BLaER1 treated with 17β-estradiol and CSF1 and Interleukin-3, amounts not matched to agents 10 nM and 100 nM (cell line): ENCODE measurements around the gene CDC25B.
"Not testable (repeated sequence)": the region's sequence is repeated elsewhere in the genome, so short reads cannot be mapped to it uniquely, and the experiment has no call there.

Experiments used
- H3K27ac ChIP-seq, 11 experiments: shearing (Covaris generic); formaldehyde crosslinking; 2 replicates each; pipeline ENCODE4 v1.8.1; 2022
- H3K27me3 ChIP-seq, 11 experiments: shearing (Covaris generic); formaldehyde crosslinking; 2 replicates each; pipeline ENCODE4 v1.8.1; 2022
- H3K36me3 ChIP-seq, 11 experiments: shearing (Covaris generic); formaldehyde crosslinking; 2 replicates each; pipeline ENCODE4 v1.8.1; 2022
- H3K4me1 ChIP-seq, 10 experiments: shearing (Covaris generic); formaldehyde crosslinking; 2 replicates each; pipeline ENCODE4 v1.8.1; 2022
- H3K4me2 ChIP-seq, 11 experiments: shearing (Covaris generic); formaldehyde crosslinking; 2 replicates each; pipeline ENCODE4 v1.8.1; 2022
- H3K4me3 ChIP-seq, 10 experiments: shearing (Covaris generic); formaldehyde crosslinking; 2 replicates each; pipeline ENCODE4 v1.8.1; 2022
- H3K9ac ChIP-seq, 11 experiments: shearing (Covaris generic); formaldehyde crosslinking; 2 replicates each; pipeline ENCODE4 v1.8.1; 2022
- H3K9me3 ChIP-seq, 11 experiments: shearing (Covaris generic); formaldehyde crosslinking; replicated peaks in 1 of 11; 2 replicates each; pipeline ENCODE4 v1.8.1; 2022
- H4K20me1 ChIP-seq, 11 experiments: shearing (Covaris generic); formaldehyde crosslinking; 2 replicates each; pipeline ENCODE4 v1.8.1; 2022
- Cebpa-rat ChIP-seq, 11 experiments: shearing (Covaris generic); IDR thresholded peaks; 2 replicates each; pipeline ENCODE4 v1.8.1; 2022

Gene CDC25B

GRCh38 chr20:3785240-3786125 lies 10.6 kb upstream of the CDC25B start:
- Histone ChIP-seq H3K27ac (peak overlapping the region; percentile 83 to 94 (median 87)), H3K27me3 (peaks cover 0 to 7% (median 4%) of the 10 kb centered on the region in 11 experiments; a peak in 13 of 22 replicates), H3K4me1 (peaks cover 45 to 61% (median 51%) of the 10 kb centered on the region in 10 experiments), H3K36me3 (peaks cover 0 to 32% (median 6%) of the 10 kb centered on the region in 11 experiments; a peak in 15 of 22 replicates), H4K20me1 (peaks cover 31 to 55% (median 52%) of the 10 kb centered on the region in 11 experiments; a peak in 21 of 22 replicates), H3K4me2 (peak overlapping the region; percentile 90 to 100 (median 99)), H3K9ac (peak overlapping the region; percentile 84 to 94 (median 91)), H3K4me3 (peak overlapping the region; percentile 66 to 88 (median 76)), H3K9me3 (no peaks in the 10 kb centered on the region)
- no peak for TF ChIP-seq Cebpa-rat (IDR thresholded peaks at IDR 0.05)

DNA sequence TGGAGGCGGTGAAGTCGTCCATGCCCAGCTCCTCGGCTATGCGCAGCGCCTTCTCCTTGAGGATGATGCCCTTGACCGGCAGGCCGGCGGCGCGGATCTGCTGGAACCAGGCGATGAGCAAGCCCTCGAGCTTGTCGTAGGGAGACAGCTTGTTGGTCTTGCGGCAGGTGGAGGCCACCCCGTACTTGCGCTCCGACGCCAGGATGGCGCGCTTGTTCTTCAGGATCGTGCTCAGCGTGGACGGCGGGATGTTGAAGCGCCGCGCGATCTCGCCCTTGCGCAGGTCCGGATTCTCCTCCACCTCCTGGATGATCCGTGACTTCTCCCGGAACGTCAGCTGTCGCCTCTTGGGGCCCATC lies 10.0 kb upstream of the CDC25B start:
- Histone ChIP-seq H3K4me2 (peak overlapping the region; percentile 90 to 100 (median 99)), H4K20me1 (peaks cover 31 to 50% (median 46%) of the 10 kb centered on the region in 11 experiments; a peak in 21 of 22 replicates), H3K27me3 (peaks cover 0 to under 1% (median 0%) of the 10 kb centered on the region in 11 experiments; a peak in 5 of 22 replicates), H3K36me3 (peaks cover 0 to 32% (median 6%) of the 10 kb centered on the region in 11 experiments; a peak in 15 of 22 replicates), H3K4me1 (peaks cover 39 to 55% (median 45%) of the 10 kb centered on the region in 10 experiments), H3K9ac (peak overlapping the region; percentile 84 to 94 (median 91)), H3K9me3 (no peaks in the 10 kb centered on the region), H3K4me3 (peak overlapping the region; percentile 66 to 88 (median 76)), H3K27ac (peak overlapping the region; percentile 83 to 94 (median 87))
- no peak for TF ChIP-seq Cebpa-rat (IDR thresholded peaks at IDR 0.05)

DNA sequence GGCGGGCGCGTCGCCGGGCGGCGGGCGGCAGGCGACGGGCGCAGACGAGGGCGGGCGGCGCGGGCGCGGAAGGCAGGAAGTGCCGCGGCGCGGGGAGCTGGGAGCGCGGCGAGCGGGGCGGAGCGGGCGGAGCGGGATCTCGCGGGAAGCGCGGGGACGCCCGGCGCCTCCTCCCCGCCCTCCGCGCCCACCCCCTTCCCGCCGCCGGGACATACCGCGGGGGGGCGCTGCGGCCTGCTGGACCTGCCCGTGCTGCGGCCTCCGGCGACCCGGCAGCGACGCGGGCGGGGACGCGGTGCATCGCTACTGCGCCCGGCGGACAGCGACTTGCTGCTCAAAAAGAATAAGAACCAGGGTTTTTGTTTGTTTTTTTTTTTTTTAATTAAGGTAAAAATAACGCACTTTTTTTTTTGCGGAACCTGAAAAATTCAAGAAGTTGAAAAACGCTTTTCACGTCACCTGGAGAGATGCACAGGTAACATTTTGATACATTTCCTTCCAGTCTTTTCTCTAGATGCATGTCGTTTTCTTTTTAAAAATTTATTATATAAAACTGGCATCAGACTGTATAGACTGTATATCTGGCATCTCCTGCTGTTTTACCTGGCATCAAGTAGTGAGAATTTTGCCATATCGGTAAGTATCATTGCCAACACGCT lies 9.3 kb upstream of the CDC25B start, which contains the start of gene CENPB:
Gene CENPB (minus strand): TSS at position 76 of the 659 bp plus-strand sequence. CDS start 257 bp downstream, outside the sequence.
- Histone ChIP-seq H3K4me1 (peaks cover 37 to 48% (median 41%) of the 10 kb centered on the region in 10 experiments), H3K9me3 (no peaks in the 10 kb centered on the region), H3K27ac (peak within 1 kb of the TSS; percentile 83 to 94 (median 87))

DNA sequence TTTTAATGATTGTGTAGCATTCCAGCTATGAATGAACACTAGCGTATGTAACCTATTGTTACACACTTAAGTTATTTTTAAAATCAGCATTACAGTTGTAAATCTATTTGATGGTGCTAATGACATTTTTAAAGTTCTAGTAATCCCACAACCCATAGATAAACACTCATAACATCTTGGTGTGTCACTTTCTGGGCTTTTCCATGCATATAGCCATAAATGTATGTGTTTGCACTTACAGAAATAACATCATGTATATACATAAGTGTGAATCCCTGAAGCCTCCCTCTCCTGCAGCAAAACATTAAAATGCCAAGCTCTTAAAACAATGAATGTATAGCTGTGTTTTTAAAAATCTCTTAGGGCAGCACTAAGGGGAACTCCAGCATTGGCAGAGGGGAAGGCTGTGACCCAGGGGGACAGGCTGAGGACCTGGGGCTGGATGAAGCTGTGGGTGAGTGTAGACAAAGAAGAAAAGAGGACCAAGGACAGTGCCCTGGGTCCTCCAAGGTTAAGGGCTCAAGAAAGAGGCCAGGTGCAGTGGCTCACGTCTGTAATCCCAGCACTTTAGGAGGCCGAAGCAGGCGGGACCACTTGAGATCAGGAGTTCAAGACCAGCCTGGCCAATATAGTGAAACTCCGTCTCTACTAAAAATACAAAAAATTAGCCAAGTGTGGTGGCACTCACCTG lies 8.6 kb upstream of the CDC25B start:
- Histone ChIP-seq H3K4me3 (peak overlapping the region; percentile 66 to 88 (median 76)), H3K4me2 (peak overlapping the region; percentile 65 to 99 (median 82)), H3K36me3 (peaks cover 0 to 31% (median 6%) of the 10 kb centered on the region in 11 experiments; a peak in 15 of 22 replicates), H3K27me3 (no peaks in the 10 kb centered on the region), H3K9ac (peak overlapping the region; percentile 57 to 94 (median 89); a peak in 21 of 22 replicates), H4K20me1 (peaks cover 31 to 37% (median 35%) of the 10 kb centered on the region in 11 experiments; a peak in 21 of 22 replicates), H3K27ac (peak overlapping the region in 2 of 11 experiments; percentile 6 to 45; a peak in 3 of 22 replicates), H3K4me1 (peaks cover 37 to 48% (median 41%) of the 10 kb centered on the region in 10 experiments), H3K9me3 (no peaks in the 10 kb centered on the region)
- TF ChIP-seq Cebpa-rat (IDR thresholded peaks at IDR 0.05): no peak

More for the DNA sequence above, 9.3 kb upstream of the CDC25B start, which contains the start of gene CENPB:
- peak within 1 kb of the TSS; percentile 90 to 100 (median 99) for H3K4me2 ChIP-seq
- peaks cover 0 to 32% (median 6%) of the 10 kb centered on the region in 11 experiments; a peak in 15 of 22 replicates for H3K36me3 ChIP-seq
- TF ChIP-seq Cebpa-rat (IDR thresholded peaks at IDR 0.05): no peak
- H4K20me1 ChIP-seq: peaks cover 31 to 44% (median 42%) of the 10 kb centered on the region in 11 experiments; a peak in 21 of 22 replicates
- H3K4me3 ChIP-seq: peak within 1 kb of the TSS; percentile 66 to 88 (median 76)
- no peaks in the 10 kb centered on the region for H3K27me3 ChIP-seq
- peak within 1 kb of the TSS; percentile 84 to 94 (median 91) for H3K9ac ChIP-seq

- peaks cover 21 to 25% (median 23%) of the 10 kb centered on the region in 11 experiments; a peak in 21 of 22 replicates for H4K20me1 ChIP-seq
- no peak overlapping the region for H3K27ac ChIP-seq
- peak overlapping the region in 2 of 11 experiments; percentile 26 to 32; a peak in 2 of 22 replicates for H3K9ac ChIP-seq
- H3K36me3 ChIP-seq: peaks cover 0 to 18% (median 6%) of the 10 kb centered on the region in 11 experiments; a peak in 13 of 22 replicates
- no peak for TF ChIP-seq Cebpa-rat (IDR thresholded peaks at IDR 0.05)
- H3K4me3 ChIP-seq: no peak overlapping the region
- no peaks in the 10 kb centered on the region for H3K27me3 ChIP-seq
- no peak overlapping the region for H3K4me2 ChIP-seq
- H3K9me3 ChIP-seq: no peaks in the 10 kb centered on the region
- peaks cover 35 to 41% (median 36%) of the 10 kb centered on the region in 10 experiments for H3K4me1 ChIP-seq
Observed at GRCh38 chr20:3788685-3789155, 7.4 kb upstream of the CDC25B start.

GRCh38 chr20:3789201-3789600 lies 6.9 kb upstream of the CDC25B start:
- not testable (repeated sequence) for H3K4me3 ChIP-seq, H3K27me3 ChIP-seq, H3K9me3 ChIP-seq, H3K4me2 ChIP-seq, H3K27ac ChIP-seq
- peaks cover 16 to 20% (median 18%) of the 10 kb centered on the region in 11 experiments; a peak in 21 of 22 replicates for H4K20me1 ChIP-seq
- peaks cover 30 to 40% (median 34%) of the 10 kb centered on the region in 10 experiments for H3K4me1 ChIP-seq
- H3K9ac ChIP-seq: 0 out of 22 replicates have a peak overlapping the region, but pooled peaks of 1 of the 11 experiments have one; percentile 32
- H3K36me3 ChIP-seq: peaks cover 0 to 17% (median 6%) of the 10 kb centered on the region in 11 experiments; a peak in 13 of 22 replicates

GRCh38 chr20:3794168-3794567 lies 1.9 kb upstream of the CDC25B start:
- H3K27ac ChIP-seq, H3K9me3 ChIP-seq: not testable (repeated sequence)
- H3K4me2 ChIP-seq: peak overlapping the region in 1 of 11 experiments; percentile 77; a peak in 1 of 22 replicates

More at GRCh38 chr20:3794168-3794567, 1.9 kb upstream of the CDC25B start:
- not testable (repeated sequence) for H3K4me3 ChIP-seq, H3K9ac ChIP-seq, H3K27me3 ChIP-seq
- Histone ChIP-seq H3K4me1 (peaks cover 27 to 42% (median 40%) of the 10 kb centered on the region in 10 experiments), H3K36me3 (peaks cover 0 to 20% (median 10%) of the 10 kb centered on the region in 11 experiments; a peak in 15 of 22 replicates), H4K20me1 (peaks cover 0 to 13% (median 0%) of the 10 kb centered on the region in 11 experiments; a peak in 5 of 22 replicates)
